Gastroesophageal sphincter (tissue), 4 donors: ENCODE data around the gene EXPH5. TPM values are rescaled to one million over a fixed set of nuclear protein-coding genes. Genes with fewer than 3 reads are reported as not detected.

Source experiments
- ATAC-seq: fragments of 150-250 bp; one replicate; pipeline ENCODE4 v1.9.1; 2016; ENCODE audit warnings: mild to moderate bottlenecking, moderate library complexity
- H3K27ac ChIP-seq, 4 donors: fragments of 200-600 bp; sonication (generic) in 3 of 4; 1 replicate in 3 of 4; 2 replicates in 1 of 4; pipeline ENCODE4 v1.5.1; 2016 to 2019
- H3K27me3 ChIP-seq: fragments of 200-600 bp; sonication (generic); one replicate; pipeline ENCODE4 v1.5.1; 2019
- H3K36me3 ChIP-seq, 2 donors: fragments of 200-600 bp; sonication (generic); one replicate each; pipeline ENCODE4 v1.5.1; 2019; ENCODE audit warnings: control low read depth in 1 of 2
- H3K4me1 ChIP-seq, 3 donors: fragments of 200-600 bp; sonication (generic); 1 replicate in 2 of 3; 2 replicates in 1 of 3; pipeline ENCODE4 v1.5.1; 2016 to 2019; ENCODE audit warnings: control low read depth in 2 of 3
- H3K4me3 ChIP-seq, 2 donors: fragments of 200-600 bp; sonication (generic); one replicate each; pipeline ENCODE4 v1.5.1; 2019; ENCODE audit warnings: mild to moderate bottlenecking in 1 of 2, moderate library complexity in 1 of 2
- H3K9me3 ChIP-seq, 3 donors: fragments of 200-600 bp; sonication (generic); one replicate each; pipeline ENCODE4 v1.5.1; 2017 to 2019; ENCODE audit warnings: control low read depth in 2 of 3
- EP300 ChIP-seq: sonication (generic); formaldehyde crosslinking; IDR thresholded peaks from one replicate; pipeline ENCODE4 v1.6.1; 2017; ENCODE audit warnings: antibody characterized with exemption, mild to moderate bottlenecking
- POLR2A ChIP-seq, 2 donors: fragments of 450-650 bp; IDR thresholded peaks; one replicate each; pipeline ENCODE4 v1.6.1; 2017; ENCODE audit warnings: antibody characterized with exemption in 2 of 2, mild to moderate bottlenecking in 2 of 2, moderate library complexity in 1 of 2
- POLR2AphosphoS5 ChIP-seq: sonication (generic); formaldehyde crosslinking; IDR thresholded peaks from one replicate; pipeline ENCODE4 v1.6.1; 2017; ENCODE audit warnings: antibody characterized with exemption
- WGBS, 2 donors: methylation state at CpG; one replicate each; pipeline ENCODE4 v1.1.5; 2018; ENCODE audit warnings: low coverage in 1 of 2; 5-methylcytosine and 5-hydroxymethylcytosine counted together
- total RNA-seq, 4 donors: library from RNA; depleted of rRNA; stranded (reverse); fragments of >200 nt; gene quantifications; one replicate each; pipeline ENCODE4 v1.1.0, GENCODE V29; 2016
- TF ChIP-seq, protein P1 (sequence below), 4 experiments: fragments of 200-600 bp in 2 of 4; fragments of 450-650 bp in 2 of 4; sonication (generic) in 1 of 4; IDR thresholded peaks; one replicate each; pipeline ENCODE4 v1.5.1; 2017 to 2019; ENCODE audit warnings: antibody characterized with exemption in 4 of 4, mild to moderate bottlenecking in 2 of 4, moderate library complexity in 2 of 4

The EXPH5 gene
- total RNA-seq, 4 donors from 2014 or later: 1.1 to 4.8 (median 4.0) TPM

DNA sequence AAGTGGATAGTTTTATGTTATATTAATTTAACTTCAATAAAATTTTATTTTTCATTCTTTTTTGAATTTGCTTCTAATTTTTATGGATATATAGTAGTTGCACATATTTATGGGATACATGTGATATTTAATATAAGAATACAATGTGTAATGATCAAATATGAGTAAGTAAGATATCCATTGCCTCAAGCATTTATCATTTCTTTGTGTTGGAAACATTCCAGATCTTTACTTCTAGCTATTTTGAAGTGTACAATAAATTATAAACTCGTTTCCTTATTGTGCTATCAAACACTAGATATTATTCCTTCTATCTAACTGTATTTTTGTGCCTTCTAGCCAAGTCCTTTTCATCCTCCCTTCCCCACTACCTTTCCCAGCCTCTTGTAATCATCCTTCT, 17.0 kb downstream of the EXPH5 start:
- no peak for ATAC-seq
- WGBS, 2 donors: 26 to 67% methylated on average over 1 of the region's 1 CpG
- Histone ChIP-seq H3K27ac (no peak overlapping the region), H3K4me3 (no peak overlapping the region), H3K36me3 (no peaks in the 10 kb centered on the region), H3K4me1 (no peaks in the 10 kb centered on the region), H3K27me3 (no peaks in the 10 kb centered on the region), H3K9me3 (peaks cover 0 to 4% (median 0%) of the 10 kb centered on the region in 3 donors)
- TF ChIP-seq POLR2A (IDR thresholded peaks at IDR 0.05) (no peak), POLR2AphosphoS5 (no peak), EP300 (no peak)
- TF ChIP-seq, protein P1, sequence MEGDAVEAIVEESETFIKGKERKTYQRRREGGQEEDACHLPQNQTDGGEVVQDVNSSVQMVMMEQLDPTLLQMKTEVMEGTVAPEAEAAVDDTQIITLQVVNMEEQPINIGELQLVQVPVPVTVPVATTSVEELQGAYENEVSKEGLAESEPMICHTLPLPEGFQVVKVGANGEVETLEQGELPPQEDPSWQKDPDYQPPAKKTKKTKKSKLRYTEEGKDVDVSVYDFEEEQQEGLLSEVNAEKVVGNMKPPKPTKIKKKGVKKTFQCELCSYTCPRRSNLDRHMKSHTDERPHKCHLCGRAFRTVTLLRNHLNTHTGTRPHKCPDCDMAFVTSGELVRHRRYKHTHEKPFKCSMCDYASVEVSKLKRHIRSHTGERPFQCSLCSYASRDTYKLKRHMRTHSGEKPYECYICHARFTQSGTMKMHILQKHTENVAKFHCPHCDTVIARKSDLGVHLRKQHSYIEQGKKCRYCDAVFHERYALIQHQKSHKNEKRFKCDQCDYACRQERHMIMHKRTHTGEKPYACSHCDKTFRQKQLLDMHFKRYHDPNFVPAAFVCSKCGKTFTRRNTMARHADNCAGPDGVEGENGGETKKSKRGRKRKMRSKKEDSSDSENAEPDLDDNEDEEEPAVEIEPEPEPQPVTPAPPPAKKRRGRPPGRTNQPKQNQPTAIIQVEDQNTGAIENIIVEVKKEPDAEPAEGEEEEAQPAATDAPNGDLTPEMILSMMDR (IDR thresholded peaks at IDR 0.05): no peak

DNA sequence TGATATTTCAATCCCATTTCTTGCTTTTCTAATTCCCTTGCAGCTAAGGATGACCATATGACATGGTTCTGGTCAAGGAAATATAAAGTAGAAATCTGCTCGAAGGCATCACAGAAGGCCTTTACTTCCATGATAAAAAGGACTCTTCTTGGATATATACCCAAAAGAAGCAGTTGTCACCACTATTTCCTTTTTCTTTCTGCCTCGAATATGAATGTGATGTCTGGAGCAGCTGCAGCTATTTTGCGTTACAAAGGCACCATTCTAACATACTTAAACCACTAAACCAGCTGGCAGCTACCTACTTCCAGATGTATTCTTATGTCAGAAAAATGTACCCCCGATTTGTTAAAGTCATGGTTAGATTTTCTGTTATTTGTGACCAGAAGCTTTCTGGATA, 18.9 kb downstream of the EXPH5 start:
- TF ChIP-seq EP300 (no peak), POLR2AphosphoS5 (no peak), POLR2A (IDR thresholded peaks at IDR 0.05) (no peak)
- TF ChIP-seq, protein P1 (IDR thresholded peaks at IDR 0.05): no peak
- Histone ChIP-seq H3K9me3 (peaks cover 0 to 4% (median 0%) of the 10 kb centered on the region in 3 donors), H3K4me3 (no peak overlapping the region), H3K4me1 (no peaks in the 10 kb centered on the region), H3K27me3 (no peaks in the 10 kb centered on the region), H3K27ac (no peak overlapping the region), H3K36me3 (no peaks in the 10 kb centered on the region)
- WGBS, 2 donors: 85 to 96% methylated on average over 4 of the region's 4 CpGs
- ATAC-seq: no peak

DNA sequence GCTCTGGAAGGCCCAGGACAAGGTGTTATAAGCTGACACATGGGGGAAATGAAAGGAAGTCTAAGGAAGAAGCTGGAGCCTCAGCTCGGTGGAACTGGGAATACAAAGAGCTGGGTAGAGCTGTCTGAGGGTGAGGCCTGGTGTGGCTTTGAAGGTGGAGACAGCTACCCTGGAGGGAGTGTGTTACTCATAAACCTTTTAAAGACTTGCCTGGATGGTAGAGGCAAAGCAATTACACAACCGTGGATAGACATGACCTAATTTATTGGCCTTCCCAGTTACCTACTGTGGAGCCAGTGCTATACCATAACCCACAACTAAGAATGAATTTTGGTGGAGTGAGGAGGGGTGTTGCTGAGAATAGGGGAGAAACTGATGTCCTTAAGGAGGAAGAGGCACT, 22.6 kb downstream of the EXPH5 start:
- TF ChIP-seq POLR2AphosphoS5: no peak
- no peak for TF ChIP-seq EP300
- Histone ChIP-seq H3K36me3 (no peaks in the 10 kb centered on the region), H3K4me1 (no peaks in the 10 kb centered on the region), H3K27ac (no peak overlapping the region), H3K27me3 (no peaks in the 10 kb centered on the region), H3K4me3 (no peak overlapping the region), H3K9me3 (peaks cover 0 to 4% (median 0%) of the 10 kb centered on the region in 3 donors)
- WGBS, 2 donors: 85 to 100% methylated on average over 2 of the region's 2 CpGs
- no peak for ATAC-seq

DNA sequence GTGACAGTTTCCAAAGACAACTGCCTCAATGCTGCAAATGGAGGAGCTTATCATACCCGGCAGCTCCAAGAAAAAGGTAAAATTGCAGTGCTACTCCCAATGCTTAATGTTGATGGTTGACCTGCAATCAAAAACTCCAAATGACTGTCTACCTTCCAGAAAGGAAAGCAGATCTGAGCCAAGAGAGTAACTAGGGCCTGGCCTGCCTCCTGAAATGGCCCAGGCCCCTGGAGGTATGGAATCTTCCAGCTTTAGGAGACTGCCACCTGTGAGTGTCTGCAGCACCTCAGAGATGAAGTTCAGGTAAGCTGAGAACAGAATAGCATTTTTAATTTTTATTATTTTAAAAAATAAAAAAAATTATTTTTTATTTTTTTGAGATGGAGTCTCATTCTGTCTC, 23.7 kb downstream of the EXPH5 start:
- Histone ChIP-seq H3K27ac (no peak overlapping the region), H3K36me3 (no peaks in the 10 kb centered on the region), H3K4me3 (no peak overlapping the region), H3K4me1 (no peaks in the 10 kb centered on the region), H3K9me3 (peaks cover 0 to 4% (median 0%) of the 10 kb centered on the region in 3 donors), H3K27me3 (no peaks in the 10 kb centered on the region)
- TF ChIP-seq EP300 (no peak), POLR2A (IDR thresholded peaks at IDR 0.05) (no peak), POLR2AphosphoS5 (no peak)
- TF ChIP-seq, protein P1 (IDR thresholded peaks at IDR 0.05): no peak
- no peak for ATAC-seq
- 57% methylated on average over 1 of the region's 1 CpG; no CpG with 5 or more reads in 1 of the 2 donors for WGBS, 2 donors

DNA sequence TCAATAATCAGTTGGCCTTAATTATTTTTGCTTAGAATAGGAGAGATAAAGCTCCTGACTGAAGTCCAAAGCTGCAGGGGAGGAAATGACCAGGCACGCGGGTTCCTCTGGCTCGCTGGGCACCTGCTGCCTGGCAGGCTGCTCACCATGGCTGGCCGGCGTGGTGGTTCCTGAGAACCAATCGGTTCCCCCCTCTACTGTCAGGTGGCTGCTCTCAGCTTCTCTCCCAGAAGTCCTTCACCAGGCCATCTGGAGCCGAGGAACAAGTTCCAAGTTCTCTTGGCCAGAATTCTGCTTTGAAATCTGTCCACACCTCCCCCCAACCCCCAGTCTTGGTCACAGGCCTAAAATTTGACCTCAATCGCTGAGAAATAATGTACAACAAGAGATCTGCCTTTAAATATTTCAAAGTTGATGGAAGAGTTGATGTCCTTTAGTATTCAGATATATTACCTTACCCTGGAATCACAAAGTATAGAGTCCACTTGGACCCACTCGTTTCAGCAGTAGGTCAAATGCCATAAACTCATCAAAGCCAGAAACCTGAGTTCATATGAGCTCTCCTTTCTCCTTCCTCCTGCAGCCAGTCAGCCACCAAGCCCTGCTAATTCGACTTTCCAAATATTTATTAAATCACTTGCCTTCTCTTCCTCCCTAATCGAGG, 25.2 kb downstream of the EXPH5 start:
- Histone ChIP-seq H3K9me3 (no peaks in the 10 kb centered on the region), H3K4me3 (no peak overlapping the region), H3K27me3 (no peaks in the 10 kb centered on the region), H3K36me3 (no peaks in the 10 kb centered on the region), H3K27ac (no peak overlapping the region), H3K4me1 (no peaks in the 10 kb centered on the region)
- no peak for ATAC-seq
- WGBS, 2 donors: 66 to 68% methylated on average over 4 to 7 of the region's 11 CpGs
- no peak for TF ChIP-seq EP300
- no peak for TF ChIP-seq POLR2AphosphoS5
- no peak for TF ChIP-seq POLR2A (IDR thresholded peaks at IDR 0.05)
- TF ChIP-seq, protein P1 (IDR thresholded peaks at IDR 0.05): no peak
